Tibial artery (tissue), 4 donors: Measurements from ENCODE around the gene EGFL7.
A peak's percentile ranks its signal among the peaks of the same experiment; 100 is the strongest.

Experiments used
- DNase-seq, 2 donors: peaks; one replicate each; pipeline ENCODE4 v3.0.0-alpha.2; 2019
- H3K27ac ChIP-seq, 2 donors: fragments of 200-600 bp; sonication (generic) in 1 of 2; 1 replicate in 1 of 2; 2 replicates in 1 of 2; pipeline ENCODE4 v1.5.1; 2018 to 2019; ENCODE audit warnings: mild to moderate bottlenecking in 1 of 2
- H3K27me3 ChIP-seq, 2 donors: fragments of 200-600 bp; sonication (generic) in 1 of 2; one replicate each; pipeline versions ENCODE4 v1.5.1 to v1.6.0; 2016 to 2019
- H3K36me3 ChIP-seq, 3 donors: fragments of 200-600 bp; sonication (generic) in 2 of 3; one replicate each; pipeline ENCODE4 v1.5.1; 2016 to 2019; ENCODE audit warnings: mild to moderate bottlenecking in 2 of 3
- H3K4me1 ChIP-seq, 4 donors: fragments of 200-600 bp; sonication (generic) in 2 of 4; 1 replicate in 3 of 4; 2 replicates in 1 of 4; pipeline ENCODE4 v1.5.1; 2016 to 2019
- H3K4me3 ChIP-seq, 2 donors: fragments of 200-600 bp; sonication (generic) in 1 of 2; 1 replicate in 1 of 2; 2 replicates in 1 of 2; pipeline ENCODE4 v1.5.1; 2018 to 2019; ENCODE audit warnings: mild to moderate bottlenecking in 2 of 2
- H3K9me3 ChIP-seq, 3 donors: fragments of 200-600 bp; sonication (generic) in 1 of 3; one replicate each; pipeline ENCODE4 v1.5.1; 2016 to 2019
- CTCF ChIP-seq, 2 experiments: fragments of 200-600 bp in 1 of 2; fragments of 450-650 bp in 1 of 2; IDR thresholded peaks; one replicate each; pipeline ENCODE4 v1.5.1; 2017 to 2019; ENCODE audit warnings: antibody characterized with exemption in 2 of 2, mild to moderate bottlenecking in 1 of 2, moderate library complexity in 1 of 2
- intact Hi-C: fragments of 100-400 bp; cut with DNase I; formaldehyde crosslinking; loops from one replicate; pipeline ENCODE4 v1.15.0; 2023; ENCODE audit warnings: low total_unique reads

Gene EGFL7

GRCh38 chr9:136693135-136693489, 30.4 kb downstream of the EGFL7 start:
- no peak for TF ChIP-seq CTCF (IDR thresholded peaks at IDR 0.05)
- intact Hi-C loops, result no loop called here
- no peak overlapping the region for H3K27ac ChIP-seq

DNA sequence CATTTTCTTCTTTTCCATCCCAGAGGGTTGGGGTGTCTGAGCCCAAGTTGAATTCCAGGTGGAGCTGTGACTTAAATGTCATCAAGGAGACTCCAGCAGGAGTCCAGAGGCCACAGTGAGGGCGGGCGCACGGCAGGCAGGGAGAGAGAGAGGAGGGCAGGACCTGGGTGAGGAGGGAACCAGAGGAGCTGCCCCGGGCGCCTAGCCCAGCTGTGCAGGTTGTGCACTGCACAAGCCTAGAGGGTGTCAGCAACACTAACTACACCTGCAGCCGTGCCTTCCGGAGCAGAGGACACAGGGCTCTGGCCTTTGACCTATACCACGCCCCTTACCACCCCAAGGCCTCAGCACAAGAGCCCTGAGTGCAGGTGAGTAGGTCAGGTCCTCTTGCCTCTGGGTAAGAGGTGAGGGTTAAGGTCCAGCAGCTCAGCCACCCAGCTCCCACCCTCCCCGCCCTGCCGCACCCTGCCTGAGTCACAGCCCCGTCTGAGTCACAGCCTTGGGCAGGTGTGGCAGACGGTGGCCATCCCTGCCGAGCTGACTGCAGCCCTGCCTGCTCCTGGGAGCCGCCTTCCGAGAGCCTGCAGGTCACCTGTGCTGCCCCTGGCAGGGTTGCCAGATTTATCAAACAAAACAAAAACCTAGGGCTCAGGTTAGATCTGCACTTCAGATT, 30.9 kb downstream of the EGFL7 start:
- H3K36me3 ChIP-seq, result no peaks in the 10 kb centered on the region
- H3K27ac ChIP-seq, result no peak overlapping the region
- no peak overlapping the region for H3K4me3 ChIP-seq
- peaks cover 0 to 29% (median 4%) of the 10 kb centered on the region in 4 donors for H3K4me1 ChIP-seq
- peaks cover 0 to 36% of the 10 kb centered on the region in 2 donors for H3K27me3 ChIP-seq
- no peaks in the 10 kb centered on the region for H3K9me3 ChIP-seq
- intact Hi-C loops, result no loop called here
- no peak for TF ChIP-seq CTCF (IDR thresholded peaks at IDR 0.05)
- no peak for DNase-seq

More at GRCh38 chr9:136693135-136693489, 30.4 kb downstream of the EGFL7 start:
- Histone ChIP-seq H3K27me3 (peaks cover 0 to 36% of the 10 kb centered on the region in 2 donors), H3K4me3 (no peak overlapping the region), H3K9me3 (no peaks in the 10 kb centered on the region), H3K36me3 (no peaks in the 10 kb centered on the region), H3K4me1 (peaks cover 0 to 30% (median 4%) of the 10 kb centered on the region in 4 donors)
- no peak for DNase-seq

DNA sequence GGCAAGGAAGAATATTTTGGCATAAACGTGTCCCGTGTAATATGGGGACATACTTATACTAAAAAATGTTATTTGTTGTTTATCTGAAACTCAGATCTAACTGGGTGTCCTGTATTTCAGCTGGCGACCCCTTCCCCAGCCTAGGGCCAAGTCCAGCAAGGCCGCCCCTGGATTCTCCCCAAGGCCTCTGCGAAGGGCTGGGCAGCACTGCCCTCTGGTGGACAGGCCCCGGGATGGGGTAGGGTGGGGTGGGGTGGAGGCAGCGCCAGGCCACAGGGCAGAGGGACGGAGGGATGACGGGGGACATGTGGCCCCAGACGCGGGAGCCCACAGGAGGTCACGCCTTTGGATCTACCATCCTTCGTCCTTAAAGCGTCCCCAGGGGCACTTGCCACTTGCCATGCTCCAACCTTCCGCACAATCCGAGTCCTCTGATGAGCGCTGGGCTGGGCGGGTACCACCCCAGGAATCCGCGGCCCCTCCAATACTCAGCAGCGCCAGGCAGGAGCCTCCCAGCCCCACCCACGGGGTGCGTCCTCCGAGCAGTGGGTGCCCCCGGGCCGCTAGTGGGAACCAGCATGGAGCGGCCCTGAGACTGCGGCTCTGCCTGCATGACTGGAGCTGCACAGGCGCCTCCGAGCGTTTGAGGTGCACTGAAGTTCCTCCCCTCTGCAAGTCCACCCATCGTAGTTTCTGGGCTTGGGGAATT, 31.6 kb downstream of the EGFL7 start:
- DNase-seq, result no peak

GRCh38 chr9:136694872-136695247, 32.1 kb downstream of the EGFL7 start:
- no peaks in the 10 kb centered on the region for H3K36me3 ChIP-seq
- TF ChIP-seq CTCF (IDR thresholded peaks at IDR 0.05), result no peak
- no peak for DNase-seq
- peaks cover 0 to 25% (median 4%) of the 10 kb centered on the region in 4 donors for H3K4me1 ChIP-seq
- intact Hi-C loops, result no loop called here
- H3K27me3 ChIP-seq, result peaks cover 0 to 45% of the 10 kb centered on the region in 2 donors
- no peaks in the 10 kb centered on the region for H3K9me3 ChIP-seq
- no peak overlapping the region for H3K4me3 ChIP-seq
- no peak overlapping the region for H3K27ac ChIP-seq

More for the DNA sequence above, 31.6 kb downstream of the EGFL7 start:
- Histone ChIP-seq H3K27me3 (peaks cover 0 to 39% of the 10 kb centered on the region in 2 donors), H3K9me3 (no peaks in the 10 kb centered on the region), H3K4me1 (peaks cover 0 to 25% (median 4%) of the 10 kb centered on the region in 4 donors), H3K4me3 (no peak overlapping the region), H3K27ac (no peak overlapping the region), H3K36me3 (no peaks in the 10 kb centered on the region)
- TF ChIP-seq CTCF (IDR thresholded peaks at IDR 0.05), result peak; percentile 29 to 37
- intact Hi-C loops, result no loop called here

- DNase-seq, result no peak
- Histone ChIP-seq H3K4me1 (peaks cover 0 to 22% (median 2%) of the 10 kb centered on the region in 4 donors), H3K9me3 (no peaks in the 10 kb centered on the region), H3K36me3 (no peaks in the 10 kb centered on the region), H3K4me3 (no peak overlapping the region), H3K27me3 (peaks cover 0 to 51% of the 10 kb centered on the region in 2 donors), H3K27ac (no peak overlapping the region)
- no peak for TF ChIP-seq CTCF (IDR thresholded peaks at IDR 0.05)
- intact Hi-C loops, result no loop called here
Measured at GRCh38 chr9:136695435-136695895, 32.7 kb downstream of the EGFL7 start.
